HG02678 (cell line): Measurements from ENCODE around the gene SEC14L3.
"Not testable (repeated sequence)": the region's sequence is repeated elsewhere in the genome, so short reads cannot be mapped to it uniquely, and the experiment has no call there.

ENCODE experiments used
- ATAC-seq: cut with Tn5 transposase; IDR thresholded peaks from one replicate; pipeline ENCODE4 v1.9.1; 2021; ENCODE audit warnings: mild to moderate bottlenecking, moderate library complexity; ENCODE audit not compliant: unreplicated experiment

The SEC14L3 gene

DNA sequence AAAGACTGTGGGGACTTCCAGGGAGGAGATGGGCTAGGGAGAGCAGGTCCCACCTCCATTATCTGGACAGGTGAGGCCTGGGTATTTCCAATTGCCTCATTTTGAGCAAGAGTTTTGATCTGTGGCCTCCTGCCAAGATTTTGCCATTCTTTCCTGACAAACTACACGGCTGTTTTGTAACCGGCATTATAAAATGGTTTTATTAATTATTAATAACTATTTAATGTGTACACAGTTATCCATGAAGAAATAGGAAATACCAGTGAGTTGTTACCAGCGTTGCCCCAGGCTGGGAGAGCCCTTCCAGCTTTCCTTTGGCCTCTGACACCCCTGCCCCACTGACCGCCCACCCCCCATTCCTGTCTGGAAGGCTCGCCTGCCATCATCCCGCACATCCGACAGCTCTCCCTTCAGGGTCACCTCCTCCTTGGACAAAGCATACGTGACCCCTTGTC lies 14.9 kb upstream of the SEC14L3 start:
- ATAC-seq, result no peak

DNA sequence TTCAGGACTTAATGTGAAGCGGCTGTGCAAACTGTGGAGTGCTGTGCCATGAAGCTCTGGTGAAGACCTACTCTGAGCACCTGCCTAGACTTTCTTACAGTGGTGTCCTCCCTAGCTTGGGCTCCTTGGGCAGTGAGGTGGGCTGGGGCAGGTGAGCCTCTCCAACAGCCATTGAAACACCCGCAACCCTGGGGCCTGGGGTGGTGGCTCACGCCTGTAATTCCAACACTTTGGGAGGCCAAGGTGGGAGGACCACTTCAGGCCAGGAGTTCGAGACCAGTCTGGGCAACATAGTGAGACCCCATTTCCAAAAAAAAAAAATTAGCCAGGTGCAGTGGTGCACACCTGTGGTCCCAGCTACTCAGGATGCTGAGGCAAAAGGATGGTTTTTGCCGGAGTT lies 14.3 kb upstream of the SEC14L3 start:
- ATAC-seq, result no peak

DNA sequence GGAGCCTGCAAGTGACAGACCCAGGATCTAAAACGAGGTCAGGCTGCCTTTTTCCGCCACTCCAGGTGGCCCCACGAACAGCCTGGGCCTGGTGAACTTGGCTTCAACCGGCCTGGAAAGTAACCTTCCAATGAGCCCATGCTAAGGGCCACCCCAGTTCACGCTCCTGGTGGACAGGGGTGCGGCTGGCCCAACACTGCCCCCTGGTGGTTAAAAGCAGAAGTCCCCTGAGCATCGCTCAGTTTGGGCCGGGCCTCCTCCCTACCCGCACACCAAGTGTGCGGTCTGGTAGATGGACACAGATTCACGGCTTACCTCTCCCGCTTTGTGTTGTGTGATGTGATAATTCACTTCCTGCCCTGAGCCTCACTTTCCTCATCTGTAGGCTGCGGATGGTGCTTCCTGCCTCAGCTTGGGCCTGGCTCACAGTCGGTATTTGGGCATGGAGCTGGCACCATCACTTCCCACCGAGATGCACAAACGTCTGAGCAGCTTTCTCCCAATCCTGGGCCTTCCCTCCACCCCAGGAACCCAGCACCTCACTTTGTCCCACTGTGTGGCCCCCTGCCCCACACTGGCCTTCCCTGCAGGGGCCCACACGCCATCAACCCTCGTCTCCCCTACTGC lies 13.7 kb upstream of the SEC14L3 start:
- ATAC-seq, result peak; percentile 70

DNA sequence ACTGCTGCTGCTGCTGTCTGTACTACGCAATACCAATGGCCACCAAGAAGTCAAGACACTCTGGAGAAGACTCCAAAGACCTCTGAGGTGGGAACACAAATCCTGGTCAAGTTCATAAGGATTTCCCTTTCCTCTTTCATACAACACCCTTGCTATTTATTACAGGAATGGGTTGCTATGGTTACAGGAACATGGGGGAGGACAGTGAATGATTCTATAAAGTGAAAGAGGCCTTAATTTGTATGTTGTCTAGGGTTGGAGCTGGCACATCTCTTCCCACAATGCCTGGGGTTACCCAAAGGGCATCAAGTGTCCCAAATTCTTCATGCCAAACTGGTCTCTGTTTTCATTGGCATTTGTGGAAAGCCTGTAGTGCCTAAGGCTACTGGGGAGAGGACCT lies 11.4 kb upstream of the SEC14L3 start:
- no peak for ATAC-seq

DNA sequence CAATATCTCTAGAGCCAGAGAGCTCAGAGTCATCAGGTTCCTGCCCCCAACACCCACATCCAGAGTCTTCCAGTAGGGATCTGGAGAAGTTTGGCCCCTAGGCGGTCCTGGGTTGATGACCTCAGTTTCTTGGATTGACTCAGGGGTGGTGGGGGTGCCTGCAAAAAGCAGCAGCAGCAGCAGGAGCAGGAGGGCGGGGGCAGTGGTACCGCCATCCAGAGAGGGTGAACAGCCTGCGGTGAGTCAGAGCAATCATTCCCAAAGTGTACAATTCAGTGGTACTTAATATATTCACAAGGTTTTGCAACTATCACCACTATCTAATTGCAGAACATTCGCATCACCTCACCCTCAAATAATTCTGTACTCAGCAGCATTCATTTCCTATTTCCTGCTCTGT lies 9.9 kb upstream of the SEC14L3 start:
- no peak for ATAC-seq

DNA sequence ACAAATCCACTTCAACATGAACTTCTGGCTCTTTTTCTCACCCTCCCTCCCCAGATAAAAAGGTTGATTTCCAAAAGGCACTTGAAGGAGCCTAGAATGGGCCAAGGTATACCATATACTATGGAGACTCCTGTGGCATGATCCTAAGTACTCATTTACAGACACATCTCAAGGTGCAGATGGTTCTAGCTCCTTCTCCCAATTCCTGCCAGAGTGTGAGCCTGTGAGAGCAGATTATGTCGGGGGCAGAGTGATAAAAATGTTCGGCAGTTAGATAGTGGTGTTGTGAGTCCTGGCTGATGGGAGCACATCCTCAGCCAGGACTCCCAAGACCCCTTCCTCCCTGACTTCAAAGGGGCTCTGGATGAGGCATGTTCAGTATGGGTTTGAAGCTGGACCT lies 8.2 kb upstream of the SEC14L3 start:
- ATAC-seq, result no peak

DNA sequence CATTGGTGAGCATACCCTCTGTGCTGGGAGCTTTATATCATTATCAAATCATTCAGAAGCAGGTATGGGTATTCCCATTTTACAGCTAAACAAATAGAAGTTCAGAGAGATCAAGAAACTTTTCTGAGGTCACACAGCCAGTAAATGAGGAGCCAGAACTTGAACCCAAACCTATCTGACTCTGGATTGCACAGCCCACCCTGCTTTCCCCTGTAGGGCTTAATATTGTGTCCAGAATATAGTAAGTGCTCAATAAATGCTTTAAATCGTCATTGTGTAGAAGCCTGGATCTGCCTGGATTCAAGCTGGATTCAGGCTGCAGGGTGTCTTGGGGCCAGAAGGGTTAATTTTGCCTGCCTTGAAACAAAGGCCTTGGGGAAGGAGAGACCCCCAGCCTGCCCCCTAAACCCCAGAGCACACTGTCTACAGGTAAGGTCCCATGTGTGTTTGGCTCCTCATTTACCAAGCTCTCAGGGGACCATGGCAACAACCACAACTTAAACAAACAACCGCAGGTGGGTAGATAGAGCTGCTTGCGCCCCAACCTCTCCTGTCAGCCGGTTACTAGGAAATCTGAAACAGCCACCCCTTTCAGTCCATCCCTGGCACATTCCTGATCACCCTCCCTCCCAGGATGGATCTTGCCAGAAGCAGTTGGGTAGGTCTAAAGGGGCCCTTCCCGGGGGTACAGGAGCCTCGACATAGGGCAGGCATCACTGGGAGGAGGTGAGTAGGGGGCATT lies 3.0 kb upstream of the SEC14L3 start:
- ATAC-seq, result no peak

DNA sequence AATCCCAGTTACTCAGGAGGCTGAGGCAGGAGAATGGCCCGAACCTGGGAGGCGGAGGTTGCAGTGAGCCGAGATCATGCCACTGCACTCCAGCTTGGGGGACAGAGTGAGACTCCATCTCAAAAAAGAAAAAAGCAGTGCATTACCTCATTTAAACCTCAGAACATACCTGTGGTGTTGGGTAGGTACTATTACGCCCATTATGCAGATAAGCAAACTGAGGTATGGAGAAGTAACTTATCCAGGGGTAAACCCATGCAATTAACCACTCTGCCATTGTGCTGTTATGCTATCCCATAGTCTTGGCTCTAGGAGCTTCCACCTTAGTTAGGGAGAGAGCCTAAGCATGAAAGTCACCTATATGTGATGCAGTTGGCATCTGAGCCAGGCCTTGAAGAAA lies 2.3 kb upstream of the SEC14L3 start:
- ATAC-seq, result no peak

DNA sequence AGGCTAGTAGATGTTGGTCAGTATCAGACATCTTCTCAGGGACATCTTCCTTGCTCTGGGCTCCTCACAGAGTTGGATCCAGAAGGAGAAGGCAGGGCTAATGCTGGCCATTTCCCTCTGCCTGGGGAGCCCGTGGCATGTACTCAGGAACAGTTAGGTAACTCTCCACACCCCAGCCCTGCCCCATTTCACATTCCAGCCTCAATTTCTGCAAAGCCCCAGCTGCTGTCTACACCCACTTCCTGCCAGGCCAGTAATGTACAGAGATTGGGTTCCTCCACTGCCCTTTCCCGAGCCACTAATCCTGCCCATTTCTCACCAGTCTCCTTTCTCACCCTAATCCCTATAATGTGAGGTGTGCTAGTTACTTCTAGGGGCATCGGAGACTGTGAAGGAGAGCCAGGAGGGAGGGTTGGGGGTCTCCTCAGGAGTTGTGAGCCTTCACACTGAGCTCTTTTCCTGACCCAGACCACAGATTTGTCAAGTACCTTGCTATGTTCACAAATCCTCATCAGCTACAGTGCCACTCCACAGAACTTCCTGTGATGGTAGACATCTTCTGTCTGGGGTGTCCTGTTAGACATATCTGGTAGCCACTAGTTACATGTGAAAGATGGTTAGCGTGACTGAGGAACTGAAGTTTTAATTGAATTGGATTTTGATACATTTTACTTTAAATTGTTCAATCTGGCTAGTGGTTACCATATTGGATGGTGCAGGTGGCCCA lies 1.3 kb upstream of the SEC14L3 start:
- ATAC-seq, result no peak

DNA sequence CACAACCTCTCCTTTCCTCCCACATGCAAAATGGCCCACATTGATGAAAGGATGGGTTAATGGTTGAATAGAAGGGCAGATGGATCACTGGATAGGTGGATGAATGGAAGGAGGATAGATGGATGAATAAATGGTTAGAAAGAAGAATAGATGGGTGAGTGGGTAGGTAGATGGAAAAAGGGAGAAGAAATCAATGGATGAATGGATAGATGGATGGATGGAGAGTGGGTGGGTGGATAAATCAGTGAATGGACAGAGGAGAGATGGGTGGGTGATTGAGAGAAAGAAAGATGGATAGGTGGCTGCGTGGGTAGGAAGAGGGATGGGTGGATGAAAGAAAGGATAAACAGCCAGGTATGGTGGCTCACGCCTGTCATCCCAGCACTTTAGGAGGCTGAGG lies 1.2 kb downstream of the SEC14L3 start:
- ATAC-seq, result no peak

DNA sequence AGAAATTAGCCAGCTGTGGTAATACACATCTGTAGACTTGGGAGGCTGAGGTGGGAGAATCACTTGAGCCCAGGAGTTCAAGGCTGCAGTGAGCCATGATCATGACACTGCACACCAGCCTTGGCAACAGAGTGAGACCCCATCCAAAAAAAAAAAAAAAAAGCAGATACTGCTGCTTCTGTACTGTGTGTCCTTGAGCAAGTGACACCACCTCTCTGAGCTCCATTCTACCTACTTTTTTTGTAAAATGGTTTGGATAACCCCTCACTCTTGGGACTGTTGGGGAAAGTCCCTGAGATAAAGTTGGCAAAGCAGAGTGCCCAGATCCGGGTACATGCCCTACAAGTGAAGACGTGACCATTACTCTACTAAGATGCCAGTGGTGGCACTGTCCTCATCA lies 2.7 kb downstream of the SEC14L3 start:
- no peak for ATAC-seq

DNA sequence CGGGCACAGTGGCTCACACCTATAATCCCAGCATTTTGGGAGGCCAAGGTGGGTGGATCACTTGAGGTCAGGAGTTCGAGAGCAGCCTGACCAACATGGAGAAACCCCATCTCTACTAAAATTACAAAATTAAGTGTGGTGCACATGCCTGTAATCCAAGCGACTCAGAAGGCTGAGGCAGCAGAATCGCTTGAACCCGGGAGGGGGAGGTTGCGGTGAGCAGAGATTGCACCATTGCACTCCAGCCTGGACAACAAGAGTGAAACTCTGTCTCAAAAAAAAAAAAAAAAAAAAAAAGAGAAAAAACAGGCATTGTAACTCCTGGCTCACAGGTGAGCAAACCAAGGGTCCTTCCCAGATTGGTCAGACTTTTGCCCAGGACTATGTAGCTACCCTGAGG lies 11.3 kb downstream of the SEC14L3 start:
- not testable (repeated sequence) for ATAC-seq

DNA sequence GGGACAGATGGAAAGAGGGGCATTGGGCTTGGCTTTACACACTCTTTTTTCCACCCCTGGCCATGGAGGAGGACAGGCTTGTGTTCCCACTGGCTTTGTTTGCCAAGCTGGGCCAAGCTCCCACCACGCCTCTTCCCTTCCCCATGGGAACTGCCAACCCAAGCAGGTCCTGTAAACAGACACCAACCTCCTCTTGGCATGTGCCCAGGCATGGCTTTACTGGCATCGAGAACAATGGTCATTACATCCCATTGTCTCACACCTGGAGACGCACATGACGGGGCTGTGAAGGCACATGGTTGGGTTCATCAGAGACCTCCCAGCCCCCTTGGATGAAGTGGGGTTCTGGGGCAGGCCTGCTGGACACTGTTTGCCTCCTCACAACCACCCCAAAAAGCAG lies 11.7 kb downstream of the SEC14L3 start:
- ATAC-seq, result no peak

DNA sequence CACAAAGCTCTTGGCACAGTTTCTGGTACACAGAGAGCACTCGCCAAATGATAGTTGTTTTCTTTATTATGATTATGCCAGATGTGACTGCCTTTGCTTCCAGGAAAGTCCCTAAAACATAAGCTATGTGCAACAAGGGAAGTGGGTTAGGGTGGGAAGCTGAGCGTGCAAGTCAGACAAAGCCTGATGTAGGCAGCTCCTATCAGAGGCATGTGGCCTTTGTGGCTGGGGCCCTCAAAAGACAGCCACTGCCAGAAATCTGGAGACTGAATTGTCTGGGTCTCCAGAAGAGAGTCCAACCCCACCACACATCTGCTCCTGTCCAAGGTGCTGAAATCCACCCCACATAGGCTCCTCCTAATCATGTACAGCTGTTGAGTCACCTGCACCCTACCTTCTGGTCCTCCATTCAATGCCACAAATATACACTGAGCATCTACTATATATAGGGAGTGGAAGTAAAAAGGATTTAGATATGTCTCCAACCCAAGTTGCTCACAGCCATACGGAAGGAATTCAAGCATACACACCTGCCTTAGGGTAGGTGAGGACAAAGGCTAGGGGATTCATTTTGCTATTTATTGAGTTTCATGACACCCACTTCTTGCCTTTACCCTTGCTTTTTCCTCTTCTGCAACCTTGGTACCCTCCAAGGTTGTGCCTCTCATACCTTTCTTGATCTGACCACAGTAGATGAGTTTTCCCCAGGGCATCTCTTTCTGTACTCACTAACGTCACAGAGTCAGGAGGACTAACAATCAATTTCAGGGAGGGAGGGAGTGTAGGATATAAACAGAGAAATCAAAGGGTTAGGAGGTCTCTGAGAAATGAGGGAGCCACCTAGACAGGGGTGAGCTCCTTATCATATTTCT lies 12.4 kb downstream of the SEC14L3 start:
- no peak for ATAC-seq

DNA sequence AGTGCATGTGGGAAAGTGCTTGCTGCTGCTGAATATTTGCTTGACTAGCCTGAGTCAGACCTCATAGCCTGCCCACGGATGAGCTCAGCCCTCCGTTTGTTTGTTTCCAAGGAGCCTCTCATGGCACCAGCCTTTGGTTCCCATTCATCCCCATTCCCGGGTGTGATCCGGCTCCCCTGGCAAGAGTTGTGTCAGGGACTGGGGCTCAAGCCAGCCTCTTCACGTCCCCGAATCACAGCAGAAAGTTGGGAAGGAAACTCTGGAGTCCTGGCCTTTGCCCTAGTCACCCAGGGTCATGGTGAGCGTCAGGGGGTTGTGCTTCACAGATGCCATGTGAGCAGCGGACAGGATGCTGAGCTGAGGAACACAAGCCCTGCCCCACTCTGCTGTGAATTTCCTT lies 13.8 kb downstream of the SEC14L3 start:
- no peak for ATAC-seq

DNA sequence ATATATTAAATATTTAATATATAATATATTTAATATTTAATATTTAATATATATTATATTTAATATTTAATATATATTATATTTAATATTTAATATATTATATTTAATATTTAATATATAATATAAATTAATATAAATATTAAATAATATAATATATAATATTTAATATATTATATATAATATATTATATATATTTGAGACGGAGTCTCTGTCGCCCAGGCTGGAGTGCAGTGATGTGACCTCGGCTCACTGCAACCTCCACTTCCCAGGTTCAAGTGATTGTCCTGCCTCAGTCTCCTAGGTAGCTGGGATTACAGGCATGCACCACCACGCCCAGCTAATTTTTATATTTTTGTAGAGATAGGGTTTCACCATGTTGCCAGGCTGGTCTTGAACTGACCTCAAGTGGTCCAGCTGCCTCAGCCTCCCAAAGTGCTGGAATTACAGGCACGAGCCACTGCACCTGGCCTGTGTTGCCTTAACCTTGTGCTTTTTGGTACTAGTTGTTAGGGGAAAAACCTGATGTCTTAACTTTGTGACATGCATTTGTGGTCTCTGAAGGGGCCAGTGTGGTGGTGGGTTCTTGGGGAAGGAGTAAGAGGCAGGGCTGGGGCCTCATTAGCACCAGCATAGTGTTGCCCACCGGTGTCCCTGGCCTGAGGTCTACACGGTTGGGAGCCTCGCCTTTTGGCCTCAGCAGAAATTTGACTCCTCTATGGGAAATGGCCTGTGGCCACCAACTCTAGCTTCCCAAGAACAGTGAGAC lies 16.6 kb downstream of the SEC14L3 start:
- no peak for ATAC-seq

DNA sequence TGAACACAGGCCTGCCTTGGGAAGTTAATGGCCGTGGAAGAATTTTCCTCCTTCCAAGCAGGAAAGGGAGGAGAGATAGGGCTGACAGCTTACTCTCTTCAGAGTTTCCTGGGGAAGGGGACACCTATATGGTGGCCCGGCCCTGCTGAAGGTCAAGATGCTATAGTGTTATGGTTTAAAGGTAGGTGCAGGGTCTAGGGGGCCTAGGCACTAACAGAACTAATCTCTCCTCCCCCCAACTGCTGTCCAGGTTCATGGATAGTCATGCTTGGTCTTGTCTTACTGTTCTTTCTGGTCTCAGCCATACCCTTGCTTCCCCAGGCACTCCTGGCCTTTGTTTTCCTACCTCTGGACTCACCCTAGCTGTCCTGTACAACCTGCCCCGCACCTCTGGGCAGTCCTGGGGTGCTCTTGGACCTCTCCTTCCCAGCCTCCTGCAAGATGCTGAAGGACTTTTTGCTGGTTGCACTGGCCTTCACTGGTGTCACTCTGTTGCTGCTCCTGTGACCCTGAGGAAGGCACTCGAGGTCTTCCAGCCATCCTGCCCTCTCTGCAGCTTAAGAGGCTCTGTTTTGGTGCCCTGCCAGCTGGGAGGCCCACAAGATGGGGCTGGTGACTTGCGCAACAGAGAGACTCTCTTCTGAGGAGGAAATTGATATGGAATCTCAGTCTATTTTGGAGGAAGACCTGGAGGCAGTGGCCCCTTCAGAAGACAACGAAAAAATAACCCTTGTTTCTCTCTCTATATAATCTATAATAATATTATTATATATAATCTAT lies 17.9 kb downstream of the SEC14L3 start:
- no peak for ATAC-seq

DNA sequence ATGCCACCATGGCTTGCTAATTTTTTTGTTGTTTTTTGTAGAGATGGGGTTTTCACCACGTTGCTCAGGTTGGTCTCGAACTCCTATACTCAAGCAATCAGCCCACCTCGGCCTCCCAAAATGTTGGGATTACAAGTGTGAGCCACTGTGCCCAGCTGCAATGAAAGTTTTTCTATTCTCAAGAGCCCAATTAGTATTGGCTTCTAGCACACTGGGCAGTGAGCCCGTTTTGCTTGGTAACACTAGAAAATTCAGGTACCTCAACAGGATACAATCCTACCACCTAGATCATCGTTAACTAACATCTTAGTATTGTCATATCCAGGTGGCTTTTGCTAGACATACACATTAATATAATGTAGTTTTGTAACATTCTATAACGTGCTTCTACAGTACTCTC lies 19.0 kb downstream of the SEC14L3 start:
- ATAC-seq, result no peak

DNA sequence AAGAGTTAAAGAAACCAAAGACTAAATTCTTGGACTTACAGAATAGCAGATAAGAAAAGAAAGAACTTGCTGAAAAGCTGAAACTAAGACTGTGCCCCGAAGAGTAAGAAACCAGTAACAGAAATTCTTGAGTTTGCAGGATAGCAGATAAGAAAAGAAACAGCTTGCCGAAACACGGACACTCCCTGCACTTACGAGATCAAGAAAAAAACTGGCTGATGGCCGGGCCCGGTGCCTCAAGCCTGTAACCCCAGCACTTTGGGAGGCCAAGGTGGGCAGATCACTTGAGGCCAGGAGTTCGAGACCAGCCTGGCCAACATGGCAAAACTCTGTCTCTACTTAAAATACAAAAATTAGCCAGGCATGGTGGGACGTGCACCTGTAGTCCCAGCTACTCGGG lies 20.3 kb downstream of the SEC14L3 start:
- ATAC-seq, result not testable (repeated sequence)

DNA sequence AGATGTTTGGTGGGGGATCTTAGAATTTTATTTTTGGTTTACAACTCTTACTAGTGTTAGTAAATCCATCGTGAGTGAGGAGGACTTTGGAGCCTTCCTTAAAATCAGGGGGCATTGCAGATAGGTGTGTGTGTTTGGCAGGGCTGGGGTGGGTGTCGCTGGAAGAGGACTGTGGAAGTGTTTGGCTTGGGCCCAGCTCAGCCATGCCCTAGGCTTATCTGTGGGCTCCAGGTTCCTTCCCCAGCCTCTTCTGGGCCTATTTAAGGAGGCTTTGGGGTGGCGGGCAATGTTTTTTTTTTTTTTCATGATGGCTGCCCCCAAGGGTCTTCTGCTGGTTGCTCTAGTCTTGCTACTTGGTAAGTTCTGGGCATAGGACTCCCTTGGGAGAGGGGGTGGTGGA lies 24.2 kb downstream of the SEC14L3 start:
- no peak for ATAC-seq
